ENCODE data around the gene CSF3. TPM values are rescaled to one million over a fixed set of nuclear protein-coding genes. Genes with fewer than 3 reads are reported as not detected.
"Not testable (repeated sequence)": the region's sequence is repeated elsewhere in the genome, so short reads cannot be mapped to it uniquely, and the experiment has no call there.

The CSF3 gene
- total RNA-seq, 1 donor from 2014 or later = not detected

- Mint-ChIP-seq H3K9me3 (ENCODE audit: low read depth) (no peaks in the 10 kb centered on the region), H3K27ac (ENCODE audit: unreplicated experiment) (no peak overlapping the region), H3K4me3 (ENCODE audit: unreplicated experiment) (no peak overlapping the region), H3K27me3 (ENCODE audit: low read depth) (no peaks in the 10 kb centered on the region), H3K36me3 (ENCODE audit: low read depth) (peaks cover 42% of the 10 kb centered on the region), H3K4me1 (ENCODE audit: low read depth) (no peaks in the 10 kb centered on the region)
- no peak for DNase-seq (ENCODE audit: low spot score)
- no peak for TF ChIP-seq CTCF (IDR thresholded peaks at IDR 0.05)
Observed at GRCh38 chr17:39997543-39997942, 17.7 kb upstream of the CSF3 start.

GRCh38 chr17:39999067-39999466 lies 16.2 kb upstream of the CSF3 start:
- TF ChIP-seq CTCF (IDR thresholded peaks at IDR 0.05) = no peak
- Mint-ChIP-seq H3K4me1 (ENCODE audit: low read depth) (no peaks in the 10 kb centered on the region), H3K9me3 (ENCODE audit: low read depth) (no peaks in the 10 kb centered on the region), H3K36me3 (ENCODE audit: low read depth) (peaks cover 27% of the 10 kb centered on the region), H3K27me3 (ENCODE audit: low read depth) (no peaks in the 10 kb centered on the region), H3K4me3 (ENCODE audit: unreplicated experiment) (no peak overlapping the region), H3K27ac (ENCODE audit: unreplicated experiment) (no peak overlapping the region)
- DNase-seq (ENCODE audit: low spot score) = no peak

- Mint-ChIP-seq H3K4me1 (ENCODE audit: low read depth) (no peaks in the 10 kb centered on the region), H3K27ac (ENCODE audit: unreplicated experiment) (no peak overlapping the region), H3K9me3 (ENCODE audit: low read depth) (peaks cover under 1% of the 10 kb centered on the region), H3K4me3 (ENCODE audit: unreplicated experiment) (no peak overlapping the region), H3K27me3 (ENCODE audit: low read depth) (no peaks in the 10 kb centered on the region), H3K36me3 (ENCODE audit: low read depth) (peaks cover 16% of the 10 kb centered on the region)
- DNase-seq (ENCODE audit: low spot score) = no peak
- no peak for TF ChIP-seq CTCF (IDR thresholded peaks at IDR 0.05)
Observed at GRCh38 chr17:40000161-40000560, 15.1 kb upstream of the CSF3 start.

GRCh38 chr17:40001335-40001734 lies 13.9 kb upstream of the CSF3 start:
- H3K27me3 Mint-ChIP-seq (ENCODE audit: low read depth); H3K27ac Mint-ChIP-seq (ENCODE audit: unreplicated experiment); H3K9me3 Mint-ChIP-seq (ENCODE audit: low read depth); DNase-seq (ENCODE audit: low spot score); H3K4me1 Mint-ChIP-seq (ENCODE audit: low read depth); H3K4me3 Mint-ChIP-seq (ENCODE audit: unreplicated experiment); H3K36me3 Mint-ChIP-seq (ENCODE audit: low read depth): not testable (repeated sequence)

- no peak overlapping the region for H3K27ac Mint-ChIP-seq (ENCODE audit: unreplicated experiment)
- no peak overlapping the region for H3K4me3 Mint-ChIP-seq (ENCODE audit: unreplicated experiment)
- DNase-seq (ENCODE audit: low spot score) = no peak
- no peaks in the 10 kb centered on the region for H3K4me1 Mint-ChIP-seq (ENCODE audit: low read depth)
- no peak for TF ChIP-seq CTCF (IDR thresholded peaks at IDR 0.05)
- H3K9me3 Mint-ChIP-seq (ENCODE audit: low read depth) = peaks cover 3% of the 10 kb centered on the region
- no peaks in the 10 kb centered on the region for H3K36me3 Mint-ChIP-seq (ENCODE audit: low read depth)
- no peaks in the 10 kb centered on the region for H3K27me3 Mint-ChIP-seq (ENCODE audit: low read depth)
Observed at GRCh38 chr17:40004072-40004471, 11.2 kb upstream of the CSF3 start.

- TF ChIP-seq CTCF (IDR thresholded peaks at IDR 0.05) = no peak
- H3K4me3 Mint-ChIP-seq (ENCODE audit: unreplicated experiment) = no peak overlapping the region
- no peak for DNase-seq (ENCODE audit: low spot score)
- no peak overlapping the region for H3K27ac Mint-ChIP-seq (ENCODE audit: unreplicated experiment)
- no peaks in the 10 kb centered on the region for H3K4me1 Mint-ChIP-seq (ENCODE audit: low read depth)
- no peaks in the 10 kb centered on the region for H3K27me3 Mint-ChIP-seq (ENCODE audit: low read depth)
- no peaks in the 10 kb centered on the region for H3K36me3 Mint-ChIP-seq (ENCODE audit: low read depth)
- H3K9me3 Mint-ChIP-seq (ENCODE audit: low read depth) = peaks cover 3% of the 10 kb centered on the region
Observed at GRCh38 chr17:40004712-40005111, 10.5 kb upstream of the CSF3 start.

All from chondrocyte (in vitro differentiated cells).